22Rv1 (cell line): ENCODE data around the gene PDE6G.

Experiments used
- ZFX ChIP-seq: fragments of 450-650 bp; IDR thresholded peaks from 2 replicates; pipeline ENCODE4 v1.6.1; 2017; ENCODE audit warnings: antibody characterized with exemption, borderline replicate concordance
- TF ChIP-seq, protein P1 (sequence below): fragments of 450-650 bp; IDR thresholded peaks from 2 replicates; pipeline ENCODE4 v1.5.1; 2017; ENCODE audit warnings: mild to moderate bottlenecking

- TF ChIP-seq, protein P1, sequence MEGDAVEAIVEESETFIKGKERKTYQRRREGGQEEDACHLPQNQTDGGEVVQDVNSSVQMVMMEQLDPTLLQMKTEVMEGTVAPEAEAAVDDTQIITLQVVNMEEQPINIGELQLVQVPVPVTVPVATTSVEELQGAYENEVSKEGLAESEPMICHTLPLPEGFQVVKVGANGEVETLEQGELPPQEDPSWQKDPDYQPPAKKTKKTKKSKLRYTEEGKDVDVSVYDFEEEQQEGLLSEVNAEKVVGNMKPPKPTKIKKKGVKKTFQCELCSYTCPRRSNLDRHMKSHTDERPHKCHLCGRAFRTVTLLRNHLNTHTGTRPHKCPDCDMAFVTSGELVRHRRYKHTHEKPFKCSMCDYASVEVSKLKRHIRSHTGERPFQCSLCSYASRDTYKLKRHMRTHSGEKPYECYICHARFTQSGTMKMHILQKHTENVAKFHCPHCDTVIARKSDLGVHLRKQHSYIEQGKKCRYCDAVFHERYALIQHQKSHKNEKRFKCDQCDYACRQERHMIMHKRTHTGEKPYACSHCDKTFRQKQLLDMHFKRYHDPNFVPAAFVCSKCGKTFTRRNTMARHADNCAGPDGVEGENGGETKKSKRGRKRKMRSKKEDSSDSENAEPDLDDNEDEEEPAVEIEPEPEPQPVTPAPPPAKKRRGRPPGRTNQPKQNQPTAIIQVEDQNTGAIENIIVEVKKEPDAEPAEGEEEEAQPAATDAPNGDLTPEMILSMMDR, result no peak
- TF ChIP-seq ZFX, result no peak
These were observed 17.7 kb downstream of the PDE6G start for GRCh38 chr17:81638683-81639082.
